Upper lobe of left lung (tissue), 4 donors: ENCODE data around the gene PPP2R2C.

Source experiments
- POLR2AphosphoS5 ChIP-seq, 2 donors: sonication (generic); formaldehyde crosslinking; IDR thresholded peaks; one replicate each; pipeline ENCODE4 v1.5.1; 2017; ENCODE audit warnings: antibody characterized with exemption in 2 of 2
- TF ChIP-seq, protein P1 (sequence below), 6 experiments: fragments of 450-650 bp in 4 of 6; fragments of 200-600 bp in 2 of 6; sonication (generic) in 2 of 6; IDR thresholded peaks; one replicate each; pipeline ENCODE4 v1.5.1; 2016 to 2019; ENCODE audit warnings: antibody characterized with exemption in 6 of 6

DNA sequence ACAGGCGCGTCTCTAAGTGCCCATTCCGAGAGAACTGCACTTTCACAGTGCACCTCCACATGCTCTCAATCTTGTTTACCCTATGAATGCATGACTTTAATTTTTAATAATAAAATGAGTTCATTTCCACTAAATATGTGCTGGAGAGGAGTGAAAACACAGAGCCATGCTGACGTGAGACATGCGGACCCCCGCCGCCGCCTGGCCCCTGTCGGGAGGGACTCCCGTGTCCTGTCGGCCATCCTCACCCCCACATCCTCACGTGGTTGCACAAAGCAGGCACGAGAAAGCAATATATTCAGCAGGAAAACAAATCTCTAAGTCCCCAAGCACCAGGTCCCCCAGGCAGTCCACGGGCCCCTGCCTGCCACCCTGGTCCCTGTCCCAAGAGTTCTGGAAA lies 23.1 kb downstream of the PPP2R2C start:
- TF ChIP-seq, protein P1, sequence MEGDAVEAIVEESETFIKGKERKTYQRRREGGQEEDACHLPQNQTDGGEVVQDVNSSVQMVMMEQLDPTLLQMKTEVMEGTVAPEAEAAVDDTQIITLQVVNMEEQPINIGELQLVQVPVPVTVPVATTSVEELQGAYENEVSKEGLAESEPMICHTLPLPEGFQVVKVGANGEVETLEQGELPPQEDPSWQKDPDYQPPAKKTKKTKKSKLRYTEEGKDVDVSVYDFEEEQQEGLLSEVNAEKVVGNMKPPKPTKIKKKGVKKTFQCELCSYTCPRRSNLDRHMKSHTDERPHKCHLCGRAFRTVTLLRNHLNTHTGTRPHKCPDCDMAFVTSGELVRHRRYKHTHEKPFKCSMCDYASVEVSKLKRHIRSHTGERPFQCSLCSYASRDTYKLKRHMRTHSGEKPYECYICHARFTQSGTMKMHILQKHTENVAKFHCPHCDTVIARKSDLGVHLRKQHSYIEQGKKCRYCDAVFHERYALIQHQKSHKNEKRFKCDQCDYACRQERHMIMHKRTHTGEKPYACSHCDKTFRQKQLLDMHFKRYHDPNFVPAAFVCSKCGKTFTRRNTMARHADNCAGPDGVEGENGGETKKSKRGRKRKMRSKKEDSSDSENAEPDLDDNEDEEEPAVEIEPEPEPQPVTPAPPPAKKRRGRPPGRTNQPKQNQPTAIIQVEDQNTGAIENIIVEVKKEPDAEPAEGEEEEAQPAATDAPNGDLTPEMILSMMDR (IDR thresholded peaks at IDR 0.05): no peak
- TF ChIP-seq POLR2AphosphoS5 (IDR thresholded peaks at IDR 0.05): no peak
